Measurements from ENCODE around the gene ELSPBP1. TPM values are rescaled to one million over a fixed set of nuclear protein-coding genes. Genes with fewer than 3 reads are reported as not detected.
"Not testable (repeated sequence)": the region's sequence is repeated elsewhere in the genome, so short reads cannot be mapped to it uniquely, and the experiment has no call there.

Gene ELSPBP1
- not detected for total RNA-seq

DNA sequence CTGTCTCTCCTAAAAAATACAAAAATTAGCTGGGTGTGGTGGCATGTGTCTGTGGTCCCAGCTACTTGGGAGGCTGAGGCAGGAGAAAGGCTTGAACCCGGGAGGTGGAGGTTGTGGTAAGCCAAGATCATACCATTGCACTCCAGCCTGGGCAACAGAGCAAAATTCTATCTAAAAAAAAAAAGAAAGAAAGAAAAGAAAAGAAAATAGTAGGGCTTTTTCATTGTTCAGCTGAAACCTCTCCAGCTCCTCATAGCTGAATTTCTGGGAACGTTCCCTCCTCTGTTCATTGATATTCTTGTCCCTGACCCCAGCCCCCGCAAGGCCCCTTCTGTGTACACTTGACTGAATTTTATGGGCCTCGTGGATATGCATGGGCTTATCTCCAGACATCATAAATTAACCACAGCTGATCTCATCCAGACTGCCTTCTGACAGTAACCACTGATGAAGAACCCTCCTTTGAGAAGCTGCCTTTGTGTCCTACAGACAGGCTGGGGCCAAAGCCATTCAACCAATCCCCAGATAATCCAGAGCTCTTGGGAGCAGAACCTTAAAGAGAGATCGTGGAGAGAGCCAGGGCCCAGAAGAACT is at the start of gene ELSPBP1:
Gene ELSPBP1 (plus strand): TSS at position 424 of the 594 bp plus-strand sequence. CDS start 14,036 bp downstream, outside the sequence.
- DNase-seq (ENCODE audit: low spot score) = no peak

DNA sequence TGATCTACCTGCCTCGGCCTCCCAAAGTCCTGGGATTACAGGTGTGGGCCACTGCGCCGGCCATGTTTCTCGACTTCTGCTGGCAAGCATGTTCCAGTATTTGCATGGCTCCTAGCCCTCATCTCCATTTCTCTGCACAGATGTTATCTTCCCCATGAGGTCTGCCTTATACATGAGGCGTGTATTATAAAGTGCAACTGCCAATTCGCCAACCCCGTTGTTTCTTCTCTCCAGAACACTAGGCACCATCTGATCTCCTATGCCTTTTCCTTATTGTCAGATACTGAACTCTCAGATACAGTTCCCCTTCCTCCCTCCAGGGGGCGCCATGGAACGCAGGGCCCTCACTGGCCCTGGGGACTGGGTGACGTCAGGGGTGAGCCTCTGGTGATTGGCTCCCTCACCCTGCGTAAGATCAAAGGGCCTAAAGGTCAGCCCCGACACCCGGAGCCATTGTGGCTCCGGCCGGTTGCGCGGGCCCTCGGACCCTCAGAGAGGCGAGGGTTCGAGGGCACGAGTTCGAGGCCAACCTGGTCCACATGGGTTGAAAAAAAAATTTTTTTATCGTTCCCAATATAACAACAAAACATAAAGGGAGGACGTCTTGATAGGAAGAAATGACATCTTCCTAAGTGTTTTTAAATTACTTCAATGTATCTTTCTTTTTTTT is 44.4 kb upstream of the ELSPBP1 start:
- DNase-seq (ENCODE audit: low spot score) = peak; percentile 30

- DNase-seq (ENCODE audit: low spot score) = not testable (repeated sequence)
These were observed 42.3 kb upstream of the ELSPBP1 start for GRCh38 chr19:47952132-47952531.

GRCh38 chr19:47955936-47956335 is 38.5 kb upstream of the ELSPBP1 start:
- DNase-seq (ENCODE audit: low spot score) = not testable (repeated sequence)

DNA sequence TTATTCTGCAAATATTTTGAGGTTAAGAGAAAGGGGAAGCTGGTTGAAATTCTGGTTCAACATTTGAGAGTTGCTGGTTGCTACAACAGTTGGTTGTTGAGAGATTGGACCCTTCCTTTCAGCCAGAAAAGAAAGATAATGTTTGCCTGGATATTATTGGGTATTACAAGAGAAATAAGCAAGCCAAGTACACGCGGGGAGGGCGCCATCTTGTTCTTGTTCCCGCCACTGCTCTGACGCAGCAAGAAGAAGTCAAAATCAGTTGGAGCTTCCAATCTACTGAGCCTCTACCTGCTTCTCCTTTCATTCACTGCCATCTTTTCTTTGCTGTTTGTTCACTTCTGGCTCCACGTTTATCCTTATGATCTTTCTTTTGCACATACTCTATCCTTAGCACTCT is 20.9 kb upstream of the ELSPBP1 start:
- DNase-seq (ENCODE audit: low spot score) = no peak

DNA sequence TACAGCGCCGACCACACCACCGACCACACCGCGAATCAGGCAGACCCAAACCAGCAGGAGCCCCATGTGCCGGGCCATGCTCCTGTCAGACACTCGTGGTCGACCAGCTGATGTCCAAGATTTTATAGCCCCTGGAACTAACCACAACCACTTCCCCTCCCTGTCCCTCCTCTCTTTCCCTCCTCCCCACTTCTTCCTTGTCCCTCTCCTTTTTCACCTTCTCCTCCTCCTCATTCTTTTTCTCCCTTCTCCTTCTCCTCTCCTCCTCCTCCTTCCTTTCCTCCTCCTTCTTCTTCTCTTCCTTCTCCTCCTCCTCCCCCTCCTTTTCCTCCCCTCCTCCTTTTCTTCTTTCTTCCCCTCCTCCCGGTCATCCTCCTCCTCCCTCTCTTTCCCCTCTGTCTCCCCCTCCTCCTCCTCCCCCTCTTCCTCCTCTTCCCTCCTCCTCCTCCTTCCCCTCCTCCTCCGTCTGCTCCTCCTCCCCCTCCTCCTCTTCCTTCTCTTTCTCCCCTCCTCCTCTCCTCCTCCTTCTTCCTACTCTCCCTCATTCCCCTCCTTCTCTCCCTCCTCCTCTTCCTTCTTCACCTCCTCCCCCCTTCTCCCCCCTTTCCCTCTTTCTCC is 3.1 kb upstream of the ELSPBP1 start:
- no peak for DNase-seq (ENCODE audit: low spot score)

- no peak for DNase-seq (ENCODE audit: low spot score)
These were observed 2.4 kb upstream of the ELSPBP1 start, which contains the start of gene BSPH1 for GRCh38 chr19:47992070-47992469. Gene BSPH1 (minus strand): TSS chr19:47992170. CDS start chr19:47992081, 89 bp downstream.

DNA sequence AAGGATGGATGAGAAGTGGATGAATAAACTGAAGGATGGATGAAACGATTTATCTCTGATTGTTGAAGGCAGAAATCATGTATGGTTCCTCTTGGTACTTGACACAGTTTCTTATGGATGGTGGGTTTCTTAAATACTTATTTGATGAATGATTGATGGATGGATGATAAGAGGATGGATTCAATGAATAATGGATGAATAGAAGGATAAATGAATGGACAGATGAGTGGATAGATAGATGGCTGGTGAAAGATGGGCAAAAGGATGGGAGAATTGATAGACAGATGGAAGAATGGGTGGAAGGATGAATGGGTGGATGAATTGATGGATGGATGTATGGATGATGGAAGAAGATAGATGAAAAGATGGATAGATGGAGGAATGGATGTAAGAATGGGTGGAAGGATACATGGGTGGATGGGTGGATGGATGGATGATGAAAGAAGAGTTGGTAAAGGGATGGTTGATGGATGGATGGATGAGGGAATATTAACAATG is 1.8 kb downstream of the ELSPBP1 start:
- DNase-seq (ENCODE audit: low spot score) = no peak

GRCh38 chr19:47998800-47999199 is 4.4 kb downstream of the ELSPBP1 start:
- DNase-seq (ENCODE audit: low spot score) = no peak

DNA sequence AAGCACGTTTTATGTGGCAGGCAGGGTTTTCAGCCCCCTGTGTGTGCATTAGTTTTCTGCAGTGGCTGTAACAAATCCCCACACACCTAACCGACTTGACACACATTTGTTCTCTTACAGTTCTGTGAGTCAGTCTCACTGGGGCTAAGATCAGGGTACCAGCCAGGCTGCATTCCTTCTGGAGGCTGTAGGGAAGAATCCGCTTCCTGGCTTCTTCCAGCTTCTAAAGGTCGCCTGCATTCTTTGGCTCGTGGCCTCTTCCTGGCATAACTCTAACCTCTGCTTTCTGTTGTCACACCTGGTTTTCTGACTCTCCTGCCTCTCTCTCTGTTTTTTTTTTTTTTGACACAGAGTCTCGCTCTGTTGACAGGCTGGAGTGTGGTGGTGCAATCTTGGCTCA is 6.4 kb downstream of the ELSPBP1 start:
- no peak for DNase-seq (ENCODE audit: low spot score)

DNA sequence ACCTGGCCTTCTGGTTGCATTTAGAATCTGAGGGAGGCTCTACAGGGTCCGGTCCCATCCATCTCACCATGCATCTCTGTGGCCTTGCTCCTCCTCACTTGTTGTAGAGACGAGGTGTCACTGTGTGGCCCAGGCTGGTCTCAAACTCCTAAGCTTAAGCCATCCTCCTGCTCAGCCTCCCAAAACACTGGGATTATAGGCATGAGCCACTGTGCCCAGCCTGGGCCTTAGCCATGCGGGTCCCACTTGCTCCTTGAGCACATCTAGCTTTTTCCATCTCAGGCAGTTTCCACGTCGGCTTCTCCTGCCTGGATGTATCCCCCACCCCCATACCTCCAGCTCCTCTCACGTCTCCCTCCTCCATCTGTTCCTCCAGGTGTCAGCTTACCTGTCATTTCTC is 9.8 kb downstream of the ELSPBP1 start:
- DNase-seq (ENCODE audit: low spot score) = no peak

GRCh38 chr19:48006762-48007161 is 12.3 kb downstream of the ELSPBP1 start:
- no peak for DNase-seq (ENCODE audit: low spot score)

DNA sequence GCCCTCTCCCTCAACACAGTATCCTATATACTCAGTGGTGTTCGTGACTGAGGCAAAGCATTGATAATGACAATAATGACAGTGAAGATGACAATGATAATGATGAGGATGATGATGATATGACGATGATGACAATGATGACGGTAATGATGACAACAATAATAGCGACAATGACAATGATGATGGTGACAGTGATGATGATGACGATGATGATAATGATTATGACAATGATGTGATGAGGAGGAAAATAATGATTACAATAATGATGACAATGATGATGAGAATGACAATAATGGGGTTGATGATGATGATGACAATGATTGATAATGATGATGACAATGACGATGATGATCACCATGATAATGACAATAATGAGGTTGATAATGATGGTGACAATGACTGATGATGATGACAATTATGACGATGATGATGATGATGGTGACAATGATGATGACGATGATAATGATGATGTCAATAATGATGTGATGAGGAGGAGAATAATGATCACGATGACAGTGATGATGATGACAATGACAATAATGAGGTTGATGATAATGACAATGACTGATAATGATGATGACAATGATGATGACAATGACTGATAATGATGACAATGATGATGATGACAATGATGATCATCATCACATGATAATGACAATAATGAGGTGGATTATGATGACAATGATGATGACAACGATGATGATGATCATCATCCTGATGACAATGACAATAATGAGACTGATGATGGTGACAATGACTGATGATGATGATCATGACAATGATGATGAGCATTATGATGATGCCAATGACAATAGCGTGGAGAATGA is 16.7 kb downstream of the ELSPBP1 start:
- DNase-seq (ENCODE audit: low spot score) = no peak

GRCh38 chr19:48020686-48021085 is 26.3 kb downstream of the ELSPBP1 start:
- no peak for DNase-seq (ENCODE audit: low spot score)

DNA sequence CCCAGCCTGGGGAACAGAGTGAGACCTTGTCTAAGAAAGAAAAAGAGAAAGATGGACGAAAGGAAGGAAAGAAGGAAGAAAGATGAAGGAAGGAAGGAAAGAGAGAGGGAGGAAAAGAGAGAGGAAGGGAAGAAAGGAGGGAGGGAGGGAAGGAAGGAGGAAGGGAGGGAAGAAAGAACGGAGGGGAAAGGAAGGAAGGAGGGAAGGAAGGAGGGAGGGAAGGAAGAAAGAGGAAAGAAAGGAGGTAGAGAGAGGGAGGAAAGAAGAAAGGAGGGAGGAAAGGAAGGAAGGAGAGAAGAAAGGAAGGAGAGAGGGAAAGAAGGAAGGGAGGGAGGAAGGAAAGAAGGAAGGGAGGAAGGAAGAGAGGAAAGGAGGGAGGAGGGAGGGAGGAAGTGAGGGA is 28.6 kb downstream of the ELSPBP1 start:
- DNase-seq (ENCODE audit: low spot score) = no peak

GRCh38 chr19:48023518-48023917 is 29.1 kb downstream of the ELSPBP1 start:
- no peak for DNase-seq (ENCODE audit: low spot score)

GRCh38 chr19:48025480-48025879 is 31.0 kb downstream of the ELSPBP1 start:
- DNase-seq (ENCODE audit: low spot score) = no peak

DNA sequence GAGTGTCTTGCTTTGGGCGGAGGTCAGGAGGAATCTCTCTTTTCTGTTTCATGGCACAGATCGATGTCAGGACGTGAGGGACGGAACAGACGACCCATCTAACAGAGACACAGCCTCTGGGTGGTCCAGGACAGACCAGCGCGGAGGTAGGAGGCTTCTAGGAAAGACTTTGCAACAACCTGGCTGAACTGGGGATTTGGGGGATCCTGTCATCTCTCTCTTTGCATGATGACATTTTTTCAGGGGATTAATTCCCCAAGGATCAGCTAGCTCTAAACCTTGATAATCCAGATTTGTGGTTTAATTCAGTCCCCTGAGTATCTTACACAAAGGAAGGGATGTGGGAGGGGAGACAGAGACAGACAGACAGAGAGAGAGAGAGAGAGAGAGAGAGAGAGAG is 35.0 kb downstream of the ELSPBP1 start:
- no peak for DNase-seq (ENCODE audit: low spot score)

- DNase-seq (ENCODE audit: low spot score) = no peak
These were observed 35.6 kb downstream of the ELSPBP1 start for GRCh38 chr19:48030073-48030472.

GRCh38 chr19:48033604-48034003 is 39.2 kb downstream of the ELSPBP1 start:
- no peak for DNase-seq (ENCODE audit: low spot score)

DNA sequence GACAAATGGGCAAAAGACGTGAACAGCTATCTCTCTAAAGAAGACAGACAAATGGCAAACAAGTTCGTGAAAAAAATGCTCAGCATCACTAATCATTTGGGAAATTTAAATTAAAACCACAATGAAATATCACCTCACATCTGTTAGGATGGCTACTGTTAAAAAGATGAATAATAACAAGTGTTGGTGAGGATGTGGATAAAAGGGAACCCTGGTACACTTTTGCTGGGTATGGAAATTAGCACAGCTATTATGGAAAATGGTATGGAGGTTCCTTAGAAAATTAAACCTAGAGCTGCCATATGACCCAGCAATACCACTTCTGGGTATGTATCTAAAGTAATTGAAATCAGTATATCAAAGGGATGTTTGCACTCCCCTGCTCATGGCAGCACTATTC is 42.3 kb downstream of the ELSPBP1 start:
- no peak for DNase-seq (ENCODE audit: low spot score)

Data from mucosa of gallbladder (tissue), 1 donor.